Measurements from ENCODE around the gene ELMO1. TPM values are rescaled to one million over a fixed set of nuclear protein-coding genes. Genes with fewer than 3 reads are reported as not detected.

Gene ELMO1
- total RNA-seq, 4 donors from 2014 or later: 24.6 to 120 (median 71.9) TPM

DNA sequence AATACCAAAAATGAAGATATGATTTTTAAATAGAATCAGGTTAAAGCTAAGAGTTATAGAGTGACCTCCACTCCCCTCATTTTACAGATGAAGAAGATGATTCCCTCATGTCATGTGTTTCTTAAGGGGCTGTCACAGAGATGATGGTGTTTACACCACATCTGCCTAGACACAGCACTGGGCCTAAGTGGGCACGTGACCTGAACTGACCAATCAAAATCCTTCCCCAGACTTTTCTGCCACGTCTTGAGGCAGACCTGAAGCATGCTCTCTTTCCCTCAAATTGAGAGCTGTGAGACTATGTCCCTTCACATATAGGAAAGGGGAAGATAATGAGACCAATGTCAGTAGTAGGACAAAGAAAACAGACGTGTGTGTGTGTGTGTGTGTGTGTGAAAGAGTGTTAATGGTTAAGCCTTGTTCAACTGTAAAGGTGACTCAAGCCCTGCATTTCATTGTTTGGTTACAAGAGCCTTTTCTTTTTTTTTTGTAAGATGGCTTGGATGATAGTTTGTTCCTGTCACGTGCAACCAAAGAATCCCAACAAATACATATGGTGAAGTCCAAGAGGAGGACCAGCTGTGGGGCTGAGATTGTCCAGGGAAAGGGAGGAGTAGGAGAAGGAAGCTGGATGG lies 551.6 kb downstream of the ELMO1 start:
- H3K27me3 ChIP-seq: no peaks in the 10 kb centered on the region
- no peak overlapping the region for H3K4me3 ChIP-seq
- TF ChIP-seq POLR2A (IDR thresholded peaks at IDR 0.05): no peak
- TF ChIP-seq EP300 (IDR thresholded peaks at IDR 0.05; ENCODE audit: low read depth): no peak
- TF ChIP-seq, protein P1, sequence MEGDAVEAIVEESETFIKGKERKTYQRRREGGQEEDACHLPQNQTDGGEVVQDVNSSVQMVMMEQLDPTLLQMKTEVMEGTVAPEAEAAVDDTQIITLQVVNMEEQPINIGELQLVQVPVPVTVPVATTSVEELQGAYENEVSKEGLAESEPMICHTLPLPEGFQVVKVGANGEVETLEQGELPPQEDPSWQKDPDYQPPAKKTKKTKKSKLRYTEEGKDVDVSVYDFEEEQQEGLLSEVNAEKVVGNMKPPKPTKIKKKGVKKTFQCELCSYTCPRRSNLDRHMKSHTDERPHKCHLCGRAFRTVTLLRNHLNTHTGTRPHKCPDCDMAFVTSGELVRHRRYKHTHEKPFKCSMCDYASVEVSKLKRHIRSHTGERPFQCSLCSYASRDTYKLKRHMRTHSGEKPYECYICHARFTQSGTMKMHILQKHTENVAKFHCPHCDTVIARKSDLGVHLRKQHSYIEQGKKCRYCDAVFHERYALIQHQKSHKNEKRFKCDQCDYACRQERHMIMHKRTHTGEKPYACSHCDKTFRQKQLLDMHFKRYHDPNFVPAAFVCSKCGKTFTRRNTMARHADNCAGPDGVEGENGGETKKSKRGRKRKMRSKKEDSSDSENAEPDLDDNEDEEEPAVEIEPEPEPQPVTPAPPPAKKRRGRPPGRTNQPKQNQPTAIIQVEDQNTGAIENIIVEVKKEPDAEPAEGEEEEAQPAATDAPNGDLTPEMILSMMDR (IDR thresholded peaks at IDR 0.05): no peak
- no peak for TF ChIP-seq POLR2AphosphoS5 (IDR thresholded peaks at IDR 0.05)
- WGBS, 2 donors (ENCODE audit: low coverage in 1 of 2): 47 to 59% methylated on average over 2 to 4 of the region's 4 CpGs
- H3K27ac ChIP-seq: no peak overlapping the region
- H3K4me1 ChIP-seq: peaks cover 0 to 11% (median 0%) of the 10 kb centered on the region in 4 donors
- intact Hi-C loops (cut with DNase I; ENCODE audit: low total_unique reads) (no loop called here), in situ Hi-C loops (cut with MboI; ENCODE audit: low pct_ligation_motif_present in 1 of 4, low pct_unique_long_range_greater_than_20kb in 1 of 4, low sequenced_read_pairs in 3 of 4) (no loop called here)
- H3K36me3 ChIP-seq: no peaks in the 10 kb centered on the region
- H3K9me3 ChIP-seq: no peaks in the 10 kb centered on the region
- DNase-seq: no peak

DNA sequence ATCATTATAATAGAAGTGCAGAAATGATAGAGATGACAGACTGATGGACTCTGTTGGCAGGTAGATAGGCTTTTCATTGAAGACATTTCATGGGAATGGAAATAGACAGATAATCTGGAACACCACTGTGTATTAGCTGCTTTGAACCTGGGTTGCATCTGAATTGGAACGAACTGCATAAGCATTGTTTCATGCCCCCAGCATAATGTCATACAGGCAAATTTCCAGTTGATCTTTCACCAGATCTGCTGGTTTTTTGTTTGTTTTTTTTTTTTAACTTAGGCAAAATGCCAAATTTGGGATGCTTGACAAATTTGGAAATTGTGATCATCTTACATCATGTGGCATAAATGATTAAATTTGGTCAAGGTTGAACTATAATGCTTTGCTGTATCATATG lies 552.2 kb downstream of the ELMO1 start:
- TF ChIP-seq, protein P1 (IDR thresholded peaks at IDR 0.05): no peak
- TF ChIP-seq POLR2AphosphoS5 (IDR thresholded peaks at IDR 0.05) (no peak), POLR2A (IDR thresholded peaks at IDR 0.05) (no peak), EP300 (IDR thresholded peaks at IDR 0.05; ENCODE audit: low read depth) (no peak)
- WGBS, 2 donors (ENCODE audit: low coverage in 1 of 2): 80 to 90% methylated on average over 1 of the region's 1 CpG
- no peak overlapping the region for H3K4me3 ChIP-seq
- H3K4me1 ChIP-seq: peaks cover 0 to 11% (median 0%) of the 10 kb centered on the region in 4 donors
- H3K36me3 ChIP-seq: no peaks in the 10 kb centered on the region
- no peak overlapping the region for H3K27ac ChIP-seq
- no peaks in the 10 kb centered on the region for H3K27me3 ChIP-seq
- intact Hi-C loops (cut with DNase I; ENCODE audit: low total_unique reads): no loop called here
- no peaks in the 10 kb centered on the region for H3K9me3 ChIP-seq
- in situ Hi-C loops (cut with MboI; ENCODE audit: low pct_ligation_motif_present in 1 of 4, low pct_unique_long_range_greater_than_20kb in 1 of 4, low sequenced_read_pairs in 3 of 4): no loop called here
- DNase-seq: no peak

DNA sequence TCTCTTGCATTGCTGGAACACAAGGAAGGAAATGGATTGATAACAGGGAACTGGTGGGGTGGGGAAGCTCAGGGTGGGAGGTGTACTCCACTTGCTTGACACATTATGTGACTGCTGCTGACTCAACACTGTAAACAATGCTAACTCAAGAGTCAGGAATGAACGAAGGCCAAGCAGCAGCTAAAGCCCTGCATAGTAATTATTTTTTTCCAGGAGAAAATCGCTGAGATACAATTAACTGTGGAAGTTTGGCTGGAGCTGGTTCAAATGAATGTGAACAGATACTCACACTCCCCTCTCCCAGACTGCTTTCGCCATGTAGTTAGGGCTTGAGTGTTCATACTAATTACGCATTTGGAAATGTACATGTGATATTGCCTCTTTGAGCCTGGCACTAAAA lies 553.5 kb downstream of the ELMO1 start:
- WGBS, 2 donors (ENCODE audit: low coverage in 1 of 2): 82 to 96% methylated on average over 3 to 4 of the region's 4 CpGs
- no peak overlapping the region for H3K4me3 ChIP-seq
- H3K27me3 ChIP-seq: no peaks in the 10 kb centered on the region
- intact Hi-C loops (cut with DNase I; ENCODE audit: low total_unique reads) (no loop called here), in situ Hi-C loops (cut with MboI; ENCODE audit: low pct_ligation_motif_present in 1 of 4, low pct_unique_long_range_greater_than_20kb in 1 of 4, low sequenced_read_pairs in 3 of 4) (no loop called here)
- DNase-seq: no peak
- H3K27ac ChIP-seq: no peak overlapping the region
- H3K36me3 ChIP-seq: no peaks in the 10 kb centered on the region
- peaks cover 0 to 11% (median 0%) of the 10 kb centered on the region in 4 donors for H3K4me1 ChIP-seq
- no peaks in the 10 kb centered on the region for H3K9me3 ChIP-seq
- TF ChIP-seq, protein P1 (IDR thresholded peaks at IDR 0.05): no peak
- TF ChIP-seq POLR2AphosphoS5 (IDR thresholded peaks at IDR 0.05): no peak
- TF ChIP-seq EP300 (IDR thresholded peaks at IDR 0.05; ENCODE audit: low read depth): no peak
- TF ChIP-seq POLR2A (IDR thresholded peaks at IDR 0.05): no peak

DNA sequence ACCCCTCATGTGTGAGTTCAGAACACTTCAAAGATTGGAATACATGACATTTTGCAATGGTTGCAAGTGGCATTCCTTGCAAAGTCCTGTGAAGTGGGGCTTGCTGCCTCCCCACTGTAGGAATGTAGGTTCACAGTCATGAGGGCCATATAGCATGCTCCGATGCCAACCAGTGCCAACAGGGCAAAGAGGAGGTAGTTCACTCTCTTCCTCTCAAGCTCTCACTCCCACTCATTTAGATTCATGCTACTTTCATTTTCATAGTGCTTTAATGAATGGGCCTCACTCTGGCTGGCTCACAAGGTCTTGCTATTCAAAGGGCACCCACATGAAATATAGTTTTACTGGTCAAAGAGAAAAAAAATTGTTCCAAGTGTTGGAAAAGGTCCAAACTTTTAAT lies 554.5 kb downstream of the ELMO1 start:
- WGBS, 2 donors (ENCODE audit: low coverage in 1 of 2): 76 to 100% methylated on average over 1 of the region's 1 CpG
- Histone ChIP-seq H3K36me3 (no peaks in the 10 kb centered on the region), H3K27ac (no peak overlapping the region), H3K27me3 (no peaks in the 10 kb centered on the region), H3K9me3 (no peaks in the 10 kb centered on the region), H3K4me3 (no peak overlapping the region), H3K4me1 (peaks cover 0 to 11% (median 0%) of the 10 kb centered on the region in 4 donors)
- DNase-seq: no peak
- TF ChIP-seq, protein P1 (IDR thresholded peaks at IDR 0.05): no peak
- no peak for TF ChIP-seq POLR2AphosphoS5 (IDR thresholded peaks at IDR 0.05)
- TF ChIP-seq POLR2A (IDR thresholded peaks at IDR 0.05): no peak
- no peak for TF ChIP-seq EP300 (IDR thresholded peaks at IDR 0.05; ENCODE audit: low read depth)
- in situ Hi-C loops (cut with MboI; ENCODE audit: low pct_ligation_motif_present in 1 of 4, low pct_unique_long_range_greater_than_20kb in 1 of 4, low sequenced_read_pairs in 3 of 4): no loop called here
- intact Hi-C loops (cut with DNase I; ENCODE audit: low total_unique reads): no loop called here

Data from transverse colon (tissue), 4 donors.